Mesenchymal stem cell (in vitro differentiated cells and primary cell): ENCODE measurements around the gene PRKCSH.

Experiments
- DNase-seq: peaks from one replicate; pipeline ENCODE4 v3.0.0-alpha.2; 2013
- H2AFZ ChIP-seq: one replicate; pipeline ENCODE4 v1.6.1; 2013; ENCODE audit warnings: low read depth, mild to moderate bottlenecking, control low read depth, inconsistent platforms, low read length, moderate library complexity
- H2AK5ac ChIP-seq: 2 replicates; pipeline ENCODE4 v1.6.1; 2013; ENCODE audit warnings: low read length, moderate library complexity, mild to moderate bottlenecking, inconsistent platforms; ENCODE audit not compliant: severe bottlenecking
- H2BK120ac ChIP-seq: one replicate; pipeline ENCODE4 v1.6.1; 2013; ENCODE audit warnings: low read depth, mild to moderate bottlenecking, inconsistent platforms, low read length, moderate library complexity
- H2BK12ac ChIP-seq, 2 experiments: one replicate each; pipeline ENCODE4 v1.6.1; 2013; ENCODE audit warnings: inconsistent platforms in 2 of 2, low read length in 2 of 2, mild to moderate bottlenecking in 2 of 2, moderate library complexity in 2 of 2, control low read depth in 1 of 2
- H2BK15ac ChIP-seq: one replicate; pipeline ENCODE4 v1.6.1; 2013; ENCODE audit warnings: mild to moderate bottlenecking, low read depth, inconsistent platforms; ENCODE audit not compliant: poor library complexity, severe bottlenecking
- H2BK5ac ChIP-seq: 2 replicates; pipeline ENCODE4 v1.6.1; 2013; ENCODE audit warnings: low read depth, mild to moderate bottlenecking, low read length, control low read depth, inconsistent platforms; ENCODE audit not compliant: poor library complexity, severe bottlenecking
- H3K14ac ChIP-seq, 2 experiments: one replicate each; pipeline ENCODE4 v1.6.1; 2013; ENCODE audit warnings: inconsistent platforms in 2 of 2, low read length in 2 of 2, control low read depth in 1 of 2, mild to moderate bottlenecking in 1 of 2, moderate library complexity in 1 of 2
- H3K18ac ChIP-seq, 2 experiments: one replicate each; pipeline ENCODE4 v1.6.1; 2013; ENCODE audit warnings: inconsistent platforms in 2 of 2, low read length in 2 of 2, control low read depth in 1 of 2, low read depth in 1 of 2, mild to moderate bottlenecking in 1 of 2
- H3K23ac ChIP-seq, 2 experiments: one replicate each; pipeline ENCODE4 v1.6.1; 2013; ENCODE audit warnings: inconsistent platforms in 2 of 2, low read length in 2 of 2, mild to moderate bottlenecking in 2 of 2, moderate library complexity in 2 of 2, control low read depth in 1 of 2
- H3K27ac ChIP-seq: 2 replicates; pipeline ENCODE4 v1.5.1; 2013; ENCODE audit warnings: mild to moderate bottlenecking, moderate library complexity, low read length, control low read depth, inconsistent platforms; ENCODE audit not compliant: poor library complexity, severe bottlenecking
- H3K27me3 ChIP-seq, 2 experiments: 2 replicates each; pipeline versions ENCODE4 v1.6.1 to v1.7.0; 2013; ENCODE audit warnings: low read length in 2 of 2, mild to moderate bottlenecking in 2 of 2, moderate library complexity in 2 of 2, control low read depth in 1 of 2, inconsistent platforms in 1 of 2; ENCODE audit not compliant: control insufficient read depth in 1 of 2, insufficient read depth in 1 of 2
- H3K36me3 ChIP-seq, 2 experiments: 2 replicates each; pipeline versions ENCODE4 v1.6.1 to v1.7.0; 2013; ENCODE audit warnings: low read length in 2 of 2, control low read depth in 1 of 2, inconsistent platforms in 1 of 2, low read depth in 1 of 2, mild to moderate bottlenecking in 1 of 2; ENCODE audit not compliant: insufficient read depth in 2 of 2, control insufficient read depth in 1 of 2
- H3K4ac ChIP-seq, 2 experiments: one replicate each; pipeline ENCODE4 v1.6.1; 2013; ENCODE audit warnings: inconsistent platforms in 2 of 2, low read length in 2 of 2, mild to moderate bottlenecking in 2 of 2, moderate library complexity in 2 of 2, control low read depth in 1 of 2, low read depth in 1 of 2
- H3K4me1 ChIP-seq: 2 replicates; pipeline ENCODE4 v1.6.1; 2013; ENCODE audit warnings: low read depth, low read length, control low read depth; ENCODE audit not compliant: control insufficient read depth, insufficient read depth
- H3K4me2 ChIP-seq: 2 replicates; pipeline ENCODE4 v1.6.1; 2013; ENCODE audit warnings: low read length, mild to moderate bottlenecking, inconsistent platforms; ENCODE audit not compliant: poor library complexity, severe bottlenecking
- H3K4me3 ChIP-seq, 2 experiments: 2 replicates each; pipeline versions ENCODE4 v1.5.1 to v1.7.0; 2013; ENCODE audit warnings: low read length in 2 of 2, mild to moderate bottlenecking in 2 of 2, control low read depth in 1 of 2, low read depth in 1 of 2; ENCODE audit not compliant: insufficient read depth in 1 of 2
- H3K79me1 ChIP-seq: replicated peaks from 2 replicates; pipeline ENCODE4 v1.6.1; 2013; ENCODE audit warnings: mild to moderate bottlenecking, control low read depth, low read length, inconsistent platforms; ENCODE audit not compliant: poor library complexity, severe bottlenecking
- H3K9ac ChIP-seq: 2 replicates; pipeline ENCODE4 v1.7.0; 2013; ENCODE audit warnings: mild to moderate bottlenecking, low read length, moderate library complexity
- H3K9me3 ChIP-seq: 2 replicates; pipeline ENCODE4 v1.7.0; 2013; ENCODE audit warnings: mild to moderate bottlenecking, low read length; ENCODE audit not compliant: control insufficient read depth
- H4K8ac ChIP-seq: one replicate; pipeline ENCODE4 v1.6.1; 2013; ENCODE audit warnings: inconsistent platforms, mild to moderate bottlenecking, low read length, moderate library complexity
- H4K91ac ChIP-seq: one replicate; pipeline ENCODE4 v1.6.1; 2013; ENCODE audit warnings: mild to moderate bottlenecking, low read length, inconsistent platforms
- WGBS: methylation state at CpG from one replicate; pipeline ENCODE4 v1.1.7; 2013; ENCODE audit warnings: mixed read lengths; 5-methylcytosine and 5-hydroxymethylcytosine counted together

The PRKCSH gene

DNA sequence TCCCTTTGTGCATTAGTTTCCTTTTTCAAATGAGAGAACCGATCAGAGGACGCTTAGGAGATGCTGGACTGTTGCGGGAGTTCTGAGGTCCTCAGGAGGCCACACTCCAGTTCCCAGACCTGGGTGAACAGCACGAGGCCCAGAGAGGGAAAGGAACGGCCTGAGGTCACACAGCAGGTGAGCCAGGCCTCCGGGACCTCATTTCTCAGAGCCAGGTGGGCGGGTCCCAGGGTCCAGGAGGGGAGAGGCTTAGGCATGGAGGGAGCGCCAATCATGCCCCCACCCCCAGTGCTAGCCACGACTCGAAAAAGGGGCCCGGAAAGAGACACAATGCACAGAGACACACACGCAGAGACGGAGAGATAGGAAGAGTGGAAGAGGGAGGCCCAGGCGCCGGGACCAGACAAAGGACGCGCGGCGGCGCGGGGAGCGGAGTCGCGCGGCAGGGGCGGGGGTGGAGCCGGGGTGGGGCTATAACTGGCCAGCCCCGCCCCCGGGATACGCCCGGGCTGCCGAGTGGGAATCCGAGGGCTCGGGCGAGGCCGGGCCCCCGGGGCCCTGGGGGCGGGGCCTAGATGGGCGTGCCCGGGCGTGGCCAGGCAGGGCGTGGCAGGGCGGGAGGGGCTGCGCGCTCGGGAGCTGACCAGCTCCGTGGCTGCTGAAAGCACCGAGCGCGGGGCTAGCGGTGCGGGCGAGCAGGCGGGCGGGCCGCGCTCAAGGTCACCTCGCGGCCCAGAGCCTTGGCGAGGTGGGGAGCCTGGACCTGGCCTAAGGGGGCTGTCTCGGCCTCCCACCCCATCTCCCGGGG is 43.9 kb downstream of the PRKCSH start:
- DNase-seq = no peak
- H3K79me1 ChIP-seq = no peaks in the 10 kb centered on the region
- no peak overlapping the region for H2BK12ac ChIP-seq
- H3K4me3 ChIP-seq = no peak overlapping the region
- 23% methylated on average over 43 of the region's 62 CpGs for WGBS
- H3K14ac ChIP-seq = no peak overlapping the region
- no peak overlapping the region for H3K9ac ChIP-seq
- H3K4me1 ChIP-seq = peaks cover 21% of the 10 kb centered on the region
- no peaks in the 10 kb centered on the region for H3K9me3 ChIP-seq
- no peak overlapping the region for H3K27ac ChIP-seq
- peaks cover 53 to 54% of the 10 kb centered on the region in 2 experiments for H3K27me3 ChIP-seq
- no peak overlapping the region for H2BK120ac ChIP-seq
- no peak overlapping the region for H3K4ac ChIP-seq
- H2BK5ac ChIP-seq = no peak overlapping the region
- no peak overlapping the region for H3K23ac ChIP-seq
- no peak overlapping the region for H3K18ac ChIP-seq
- H3K36me3 ChIP-seq = peaks cover 0 to 5% of the 10 kb centered on the region in 2 experiments
- no peak overlapping the region for H2AFZ ChIP-seq
- no peak overlapping the region for H2BK15ac ChIP-seq
- no peak overlapping the region for H3K4me2 ChIP-seq
- no peak overlapping the region for H2AK5ac ChIP-seq
- H4K91ac ChIP-seq = no peak overlapping the region
- H4K8ac ChIP-seq = no peak overlapping the region

DNA sequence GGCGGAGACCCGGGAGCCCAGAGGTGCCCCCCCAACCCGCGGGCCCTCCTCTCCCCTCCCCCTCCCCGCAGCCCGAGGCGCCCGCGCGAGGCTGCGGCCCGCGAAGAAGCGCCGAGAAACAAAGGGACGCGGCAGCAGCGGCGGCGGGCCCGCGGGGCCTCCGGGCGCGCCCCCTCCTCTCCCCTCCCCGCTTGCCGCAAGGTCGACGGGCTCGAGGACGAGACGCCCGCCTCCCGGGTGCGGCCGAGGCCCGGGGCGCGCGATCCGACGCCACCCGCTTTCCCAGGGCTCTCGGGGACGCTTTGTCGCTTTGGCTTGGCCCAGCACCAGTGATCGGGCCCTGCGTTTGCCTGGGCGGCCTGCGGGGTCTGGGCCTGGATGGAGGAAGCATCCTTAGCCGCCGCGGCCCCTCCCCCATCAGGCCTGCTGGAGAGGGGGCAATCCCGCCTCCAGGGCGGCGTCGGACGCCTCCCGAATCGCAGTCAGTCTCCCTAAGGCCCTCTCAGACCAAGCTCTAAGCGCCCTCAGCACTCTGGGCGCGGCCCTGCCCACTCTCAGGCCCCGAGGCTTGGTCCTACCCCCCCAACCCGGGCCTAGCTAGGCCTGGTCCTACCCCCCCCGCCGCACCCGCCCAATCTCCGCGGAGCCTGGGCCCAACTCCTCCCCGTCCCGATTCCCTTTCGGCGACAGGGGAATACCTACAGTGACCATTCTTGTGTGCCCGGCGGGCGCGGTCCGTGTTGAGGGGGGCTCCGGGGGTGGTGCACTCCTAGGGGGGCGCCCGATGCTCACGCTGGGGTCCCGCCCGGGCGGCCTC is 44.7 kb downstream of the PRKCSH start:
- Histone ChIP-seq H3K14ac (no peak overlapping the region), H3K4me3 (no peak overlapping the region), H3K4me2 (no peak overlapping the region), H3K36me3 (peaks cover 0 to 5% of the 10 kb centered on the region in 2 experiments), H4K91ac (no peak overlapping the region), H3K27me3 (peaks cover 52 to 53% of the 10 kb centered on the region in 2 experiments), H4K8ac (no peak overlapping the region), H2AFZ (no peak overlapping the region), H3K23ac (no peak overlapping the region), H3K4me1 (peaks cover 21% of the 10 kb centered on the region), H3K9ac (no peak overlapping the region), H2AK5ac (no peak overlapping the region), H3K27ac (no peak overlapping the region), H2BK12ac (no peak overlapping the region), H2BK5ac (no peak overlapping the region), H2BK15ac (no peak overlapping the region), H3K4ac (no peak overlapping the region), H2BK120ac (no peak overlapping the region), H3K9me3 (no peaks in the 10 kb centered on the region), H3K18ac (no peak overlapping the region), H3K79me1 (no peaks in the 10 kb centered on the region)
- WGBS = 14% methylated on average over 59 of the region's 86 CpGs
- no peak for DNase-seq

DNA sequence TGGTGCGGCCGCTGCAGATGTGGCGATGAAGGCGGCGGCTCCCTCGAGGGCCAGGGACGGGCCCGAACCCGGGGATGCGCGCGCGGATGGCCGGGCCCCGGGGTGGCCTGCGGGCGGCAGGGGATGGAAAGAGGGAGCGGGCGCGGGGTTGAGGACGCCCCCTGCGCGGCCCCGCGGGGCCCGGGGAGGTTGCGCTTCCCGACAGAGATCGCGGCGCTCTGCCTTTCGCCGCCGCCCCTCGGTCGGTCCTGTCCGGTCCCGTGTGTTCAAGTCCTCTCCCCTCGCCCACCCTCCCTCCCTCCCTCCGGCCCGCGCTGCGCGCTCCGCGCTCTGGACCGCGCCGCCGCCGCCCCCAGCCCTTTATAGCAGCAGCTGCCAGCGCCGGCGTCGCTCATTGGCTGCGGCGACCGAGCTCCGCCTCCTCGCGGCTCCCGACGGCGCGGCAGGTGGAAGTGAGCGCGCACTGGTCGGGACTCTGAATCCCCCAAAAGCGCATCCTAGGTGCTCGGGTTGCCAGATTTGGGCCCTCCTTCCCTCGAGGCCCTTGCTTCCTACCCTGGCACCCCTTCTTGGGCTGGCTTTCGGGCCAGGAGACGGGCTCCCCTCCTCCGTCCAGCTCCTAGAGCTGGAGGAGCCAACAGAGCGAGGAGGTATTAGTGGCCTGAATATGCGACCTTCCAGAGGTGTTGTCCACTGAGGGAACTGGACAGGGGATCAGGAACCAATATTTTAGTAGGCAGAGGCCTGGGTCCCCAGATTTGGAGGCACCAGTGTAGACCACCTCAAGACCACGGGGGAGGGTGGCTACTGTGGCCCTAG is 45.5 kb downstream of the PRKCSH start, which contains the start of gene ELAVL3:
ELAVL3 (minus strand) TSS at position 332 of the 819 bp plus-strand sequence. CDS start 438 bp downstream, outside the sequence.
- DNase-seq = peak; percentile 5
- H3K79me1 ChIP-seq = no peaks in the 10 kb centered on the region
- H3K4me3 ChIP-seq = peak within 1 kb of the TSS in 1 of 2 experiments; percentile 70
- H3K14ac ChIP-seq = no peak within 1 kb of the TSS
- H2AK5ac ChIP-seq = no peak within 1 kb of the TSS
- H3K27me3 ChIP-seq = peaks cover 49% of the 10 kb centered on the region in 2 experiments
- no peak within 1 kb of the TSS for H3K27ac ChIP-seq
- H2BK12ac ChIP-seq = no peak within 1 kb of the TSS
- H2AFZ ChIP-seq = no peak within 1 kb of the TSS
- no peak within 1 kb of the TSS for H4K91ac ChIP-seq
- H3K9me3 ChIP-seq = no peaks in the 10 kb centered on the region
- no peak within 1 kb of the TSS for H2BK15ac ChIP-seq
- H3K9ac ChIP-seq = no peak within 1 kb of the TSS
- no peak within 1 kb of the TSS for H4K8ac ChIP-seq
- no peak within 1 kb of the TSS for H2BK5ac ChIP-seq
- no peak within 1 kb of the TSS for H3K18ac ChIP-seq
- peaks cover 0 to 5% of the 10 kb centered on the region in 2 experiments for H3K36me3 ChIP-seq
- H3K4me1 ChIP-seq = peaks cover 21% of the 10 kb centered on the region
- no peak within 1 kb of the TSS for H3K4ac ChIP-seq
- 19% methylated on average over 38 of the region's 77 CpGs for WGBS
- H2BK120ac ChIP-seq = no peak within 1 kb of the TSS
- H3K23ac ChIP-seq = peak within 1 kb of the TSS in 1 of 2 experiments; percentile 65
- H3K4me2 ChIP-seq = no peak within 1 kb of the TSS
